Esophagus muscularis mucosa (tissue), 4 donors: ENCODE data around the gene JMJD6.

Experiments used
- EP300 ChIP-seq: sonication (generic); formaldehyde crosslinking; IDR thresholded peaks from one replicate; pipeline ENCODE4 v1.6.1; 2017; ENCODE audit warnings: antibody characterized with exemption
- POLR2A ChIP-seq: fragments of 450-650 bp; IDR thresholded peaks from one replicate; pipeline ENCODE4 v1.6.1; 2017; ENCODE audit warnings: antibody characterized with exemption, moderate library complexity, mild to moderate bottlenecking, low read depth
- TF ChIP-seq, protein P1 (sequence below), 3 experiments: fragments of 200-600 bp in 2 of 3; fragments of 450-650 bp in 1 of 3; sonication (generic) in 2 of 3; IDR thresholded peaks; one replicate each; pipeline ENCODE4 v1.5.1; 2017 to 2019; ENCODE audit warnings: antibody characterized with exemption in 3 of 3, mild to moderate bottlenecking in 2 of 3, moderate library complexity in 1 of 3

DNA sequence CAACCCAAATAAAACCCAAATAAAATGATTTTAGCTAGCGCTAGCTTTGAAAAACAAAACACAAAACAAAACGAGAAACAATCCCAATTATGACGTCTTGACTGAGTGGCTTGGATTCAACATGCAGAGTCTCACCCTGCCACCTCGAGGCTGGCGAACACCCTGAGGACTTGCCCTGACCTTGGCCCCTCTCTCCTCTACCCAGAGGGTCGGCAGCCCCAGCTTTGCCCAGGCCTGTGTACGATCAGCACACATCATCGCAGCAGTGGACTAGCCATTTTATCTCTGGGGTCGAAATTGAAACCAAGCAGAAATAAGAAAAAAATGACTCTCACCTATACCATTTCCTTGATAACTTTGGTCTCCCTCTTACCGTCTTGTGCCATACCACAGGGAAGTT, 4.9 kb downstream of the JMJD6 start:
- TF ChIP-seq, protein P1, sequence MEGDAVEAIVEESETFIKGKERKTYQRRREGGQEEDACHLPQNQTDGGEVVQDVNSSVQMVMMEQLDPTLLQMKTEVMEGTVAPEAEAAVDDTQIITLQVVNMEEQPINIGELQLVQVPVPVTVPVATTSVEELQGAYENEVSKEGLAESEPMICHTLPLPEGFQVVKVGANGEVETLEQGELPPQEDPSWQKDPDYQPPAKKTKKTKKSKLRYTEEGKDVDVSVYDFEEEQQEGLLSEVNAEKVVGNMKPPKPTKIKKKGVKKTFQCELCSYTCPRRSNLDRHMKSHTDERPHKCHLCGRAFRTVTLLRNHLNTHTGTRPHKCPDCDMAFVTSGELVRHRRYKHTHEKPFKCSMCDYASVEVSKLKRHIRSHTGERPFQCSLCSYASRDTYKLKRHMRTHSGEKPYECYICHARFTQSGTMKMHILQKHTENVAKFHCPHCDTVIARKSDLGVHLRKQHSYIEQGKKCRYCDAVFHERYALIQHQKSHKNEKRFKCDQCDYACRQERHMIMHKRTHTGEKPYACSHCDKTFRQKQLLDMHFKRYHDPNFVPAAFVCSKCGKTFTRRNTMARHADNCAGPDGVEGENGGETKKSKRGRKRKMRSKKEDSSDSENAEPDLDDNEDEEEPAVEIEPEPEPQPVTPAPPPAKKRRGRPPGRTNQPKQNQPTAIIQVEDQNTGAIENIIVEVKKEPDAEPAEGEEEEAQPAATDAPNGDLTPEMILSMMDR (IDR thresholded peaks at IDR 0.05) = no peak
- TF ChIP-seq EP300 (no peak), POLR2A (no peak)
